Measurements from ENCODE around the gene CRK. TPM values are rescaled to one million over a fixed set of nuclear protein-coding genes. Genes with fewer than 3 reads are reported as not detected.
A peak's percentile ranks its signal among the peaks of the same experiment; 100 is the strongest.

The CRK gene
- total RNA-seq, 4 donors from 2014 or later: 65.1 to 72.0 (median 70.0) TPM

DNA sequence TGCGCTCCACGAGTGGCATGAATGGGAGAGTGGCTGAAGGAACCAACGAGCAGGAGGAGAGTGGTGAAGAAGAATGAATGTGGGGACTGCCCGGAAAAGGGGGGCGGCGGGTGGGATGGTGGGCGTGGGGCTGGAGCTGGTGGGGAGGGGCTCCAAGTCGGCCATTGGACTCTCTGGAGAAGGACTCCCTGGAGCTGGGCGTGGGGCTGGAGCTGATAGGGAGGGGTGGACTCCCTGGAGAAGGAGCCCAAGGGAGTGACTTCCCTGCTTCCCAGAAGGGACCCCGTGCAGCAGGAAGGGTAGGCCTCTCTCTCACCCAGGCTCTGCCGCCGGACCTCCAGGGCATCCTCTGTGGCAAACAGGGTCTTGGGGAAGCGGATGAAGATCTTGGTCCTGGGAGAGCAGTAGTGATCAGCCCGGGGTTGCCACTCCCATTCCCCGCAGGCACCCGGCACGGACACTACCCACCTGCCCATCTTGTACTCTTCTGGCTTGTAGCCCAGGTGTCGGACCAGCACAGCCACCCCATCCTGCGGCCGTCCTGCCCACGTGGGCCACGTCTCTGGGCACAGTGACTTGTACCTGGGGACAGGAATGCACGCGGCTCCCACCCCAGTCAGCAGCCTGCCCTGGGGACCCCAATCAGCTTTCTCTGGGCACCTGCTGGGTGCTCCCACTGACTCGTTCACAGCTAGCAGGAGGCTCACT, 14.9 kb upstream of the CRK start:
- DNase-seq (ENCODE audit: low spot score in 2 of 2): no peak
- TF ChIP-seq POLR2A (IDR thresholded peaks at IDR 0.05): no peak
- TF ChIP-seq CTCF (IDR thresholded peaks at IDR 0.05): no peak
- TF ChIP-seq EP300 (IDR thresholded peaks at IDR 0.05): no peak
- no peaks in the 10 kb centered on the region for H3K9me3 ChIP-seq
- no peaks in the 10 kb centered on the region for H3K27me3 ChIP-seq
- peak overlapping the region in 1 of 4 donors; percentile 51 for H3K27ac ChIP-seq
- no peak overlapping the region for H3K4me3 ChIP-seq
- 72 to 76% methylated on average over 20 to 24 of the region's 25 CpGs for WGBS, 2 donors
- H3K36me3 ChIP-seq: peaks cover 0 to 100% (median 33%) of the 10 kb centered on the region in 3 donors
- peaks cover 0 to 52% (median 8%) of the 10 kb centered on the region in 4 donors for H3K4me1 ChIP-seq

- TF ChIP-seq POLR2A (IDR thresholded peaks at IDR 0.05) (no peak), CTCF (IDR thresholded peaks at IDR 0.05) (no peak), EP300 (IDR thresholded peaks at IDR 0.05) (no peak)
- H3K4me3 ChIP-seq: no peak overlapping the region
- DNase-seq (ENCODE audit: low spot score in 2 of 2): no peak
- H3K27me3 ChIP-seq: no peaks in the 10 kb centered on the region
- WGBS, 2 donors: 72 to 82% methylated on average over 30 to 33 of the region's 33 CpGs
- H3K4me1 ChIP-seq: peaks cover 0 to 45% (median 5%) of the 10 kb centered on the region in 4 donors
- peaks cover 0 to 100% (median 33%) of the 10 kb centered on the region in 3 donors for H3K36me3 ChIP-seq
- peak overlapping the region in 2 of 4 donors; percentile 8 to 51 for H3K27ac ChIP-seq
- no peaks in the 10 kb centered on the region for H3K9me3 ChIP-seq
Measured at GRCh38 chr17:1470071-1470754, 14.2 kb upstream of the CRK start.

- no peaks in the 10 kb centered on the region for H3K9me3 ChIP-seq
- H3K4me3 ChIP-seq: no peak overlapping the region
- H3K27ac ChIP-seq: peak overlapping the region in 2 of 4 donors; percentile 44 to 71
- no peak for DNase-seq (ENCODE audit: low spot score in 2 of 2)
- H3K27me3 ChIP-seq: no peaks in the 10 kb centered on the region
- TF ChIP-seq EP300 (IDR thresholded peaks at IDR 0.05): no peak
- TF ChIP-seq POLR2A (IDR thresholded peaks at IDR 0.05): no peak
- no peak for TF ChIP-seq CTCF (IDR thresholded peaks at IDR 0.05)
- 65 to 79% methylated on average over 28 of the region's 28 CpGs for WGBS, 2 donors
- H3K36me3 ChIP-seq: peaks cover 0 to 100% (median 33%) of the 10 kb centered on the region in 3 donors
- H3K4me1 ChIP-seq: peaks cover 0 to 38% (median under 1%) of the 10 kb centered on the region in 4 donors
Measured at GRCh38 chr17:1469231-1469852, 13.3 kb upstream of the CRK start.

DNA sequence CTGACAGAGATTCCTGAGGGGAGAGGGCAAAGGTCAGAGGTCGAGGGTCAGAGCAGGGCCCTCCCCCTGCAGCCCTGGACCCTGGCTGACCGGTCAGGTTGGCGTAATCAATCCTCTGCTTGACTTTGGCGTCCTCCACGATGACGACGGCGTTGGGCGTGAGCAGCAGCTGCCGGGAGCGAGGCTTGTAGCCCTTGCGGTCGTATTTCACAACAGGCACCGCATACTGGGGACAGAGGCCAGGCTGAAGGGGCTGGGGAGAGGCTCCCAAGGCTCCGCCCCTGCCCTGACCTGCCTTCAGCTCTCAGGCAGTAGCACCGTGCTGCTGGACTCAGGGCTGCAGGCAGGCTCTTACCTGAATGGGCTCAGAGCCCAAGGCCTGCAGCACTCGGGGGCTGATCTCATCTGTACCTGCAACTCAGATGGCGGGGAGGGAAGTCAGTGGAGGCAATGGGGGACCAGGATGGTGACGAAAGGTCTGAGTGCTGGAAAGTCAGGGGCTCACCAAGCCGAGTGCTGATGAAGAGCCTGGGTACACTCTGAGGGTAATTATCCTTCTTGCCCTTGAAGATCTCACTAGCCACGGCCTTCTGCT, 12.0 kb upstream of the CRK start:
- Histone ChIP-seq H3K36me3 (peaks cover 0 to 98% (median 33%) of the 10 kb centered on the region in 3 donors), H3K4me3 (no peak overlapping the region), H3K9me3 (no peaks in the 10 kb centered on the region), H3K27ac (peak overlapping the region in 3 of 4 donors; percentile 15 to 71 (median 44)), H3K27me3 (no peaks in the 10 kb centered on the region), H3K4me1 (peaks cover 0 to 25% (median 3%) of the 10 kb centered on the region in 4 donors)
- DNase-seq (ENCODE audit: low spot score in 2 of 2): peak in 1 of 2 donors; percentile 61
- TF ChIP-seq POLR2A (IDR thresholded peaks at IDR 0.05) (no peak), EP300 (IDR thresholded peaks at IDR 0.05) (peak in 1 of 2 donors; percentile 82), CTCF (IDR thresholded peaks at IDR 0.05) (no peak)
- 53 to 77% methylated on average over 17 to 21 of the region's 21 CpGs for WGBS, 2 donors

Data from tibial nerve (tissue), 4 donors.